Mesothelial cell of epicardium (in vitro differentiated cells): ENCODE results near the gene DHX38. TPM values are rescaled to one million over a fixed set of nuclear protein-coding genes. Genes with fewer than 3 reads are reported as not detected.

Experiments
- DNase-seq, 2 experiments: peaks; one replicate each; pipeline ENCODE4 v3.0.0; 2021; ENCODE audit warnings: low spot score in 2 of 2; ENCODE audit not compliant: unreplicated experiment in 2 of 2
- H3K27ac Mint-ChIP-seq: 2 replicates; pipeline ENCODE4 v1.8.0; 2021; ENCODE audit warnings: mixed read lengths
- H3K27me3 Mint-ChIP-seq: 2 replicates; pipeline ENCODE4 v1.8.0; 2021; ENCODE audit warnings: low read depth, mixed read lengths
- H3K36me3 Mint-ChIP-seq: 2 replicates; pipeline ENCODE4 v1.8.0; 2021; ENCODE audit warnings: mixed read lengths
- H3K4me1 Mint-ChIP-seq: 2 replicates; pipeline ENCODE4 v1.8.0; 2021; ENCODE audit warnings: mixed read lengths
- H3K4me3 Mint-ChIP-seq: 2 replicates; pipeline ENCODE4 v1.8.0; 2021; ENCODE audit warnings: mild to moderate bottlenecking, moderate library complexity, mixed read lengths
- H3K9me3 Mint-ChIP-seq: 2 replicates; pipeline ENCODE4 v1.8.0; 2021; ENCODE audit warnings: mixed read lengths
- CTCF ChIP-seq: fragments of 200-600 bp; sonication (generic); IDR thresholded peaks from one replicate; pipeline ENCODE4 v1.5.0; 2021; ENCODE audit warnings: antibody characterized with exemption; ENCODE audit not compliant: unreplicated experiment
- total RNA-seq: library from RNA; stranded (reverse); gene quantifications from 3 replicates; pipeline ENCODE4 v1.2.1, GENCODE V29; 2021

DHX38 gene
- total RNA-seq, 1 donor from 2014 or later = 90.9 TPM

- H3K27me3 Mint-ChIP-seq = no peaks in the 10 kb centered on the region
- peaks cover 53% of the 10 kb centered on the region for H3K36me3 Mint-ChIP-seq
- DNase-seq = no peak
- no peak overlapping the region for H3K27ac Mint-ChIP-seq
- no peaks in the 10 kb centered on the region for H3K4me1 Mint-ChIP-seq
- H3K9me3 Mint-ChIP-seq = peaks cover 16% of the 10 kb centered on the region
- no peak for TF ChIP-seq CTCF
- H3K4me3 Mint-ChIP-seq = no peak overlapping the region
Observed at GRCh38 chr16:72111657-72112451, 18.2 kb downstream of the DHX38 start.

GRCh38 chr16:72112452-72112792 lies 18.8 kb downstream of the DHX38 start:
- DNase-seq = no peak
- no peaks in the 10 kb centered on the region for H3K4me1 Mint-ChIP-seq
- peaks cover 16% of the 10 kb centered on the region for H3K9me3 Mint-ChIP-seq
- no peaks in the 10 kb centered on the region for H3K27me3 Mint-ChIP-seq
- H3K36me3 Mint-ChIP-seq = peaks cover 51% of the 10 kb centered on the region
- no peak for TF ChIP-seq CTCF
- no peak overlapping the region for H3K4me3 Mint-ChIP-seq
- H3K27ac Mint-ChIP-seq = no peak overlapping the region

GRCh38 chr16:72112906-72113615 lies 19.4 kb downstream of the DHX38 start:
- no peak for TF ChIP-seq CTCF
- no peak overlapping the region for H3K27ac Mint-ChIP-seq
- H3K4me3 Mint-ChIP-seq = no peak overlapping the region
- H3K4me1 Mint-ChIP-seq = no peaks in the 10 kb centered on the region
- H3K9me3 Mint-ChIP-seq = peaks cover 16% of the 10 kb centered on the region
- DNase-seq = no peak
- H3K27me3 Mint-ChIP-seq = no peaks in the 10 kb centered on the region
- H3K36me3 Mint-ChIP-seq = peaks cover 46% of the 10 kb centered on the region

GRCh38 chr16:72113616-72113945 lies 19.9 kb downstream of the DHX38 start:
- no peak for TF ChIP-seq CTCF
- Mint-ChIP-seq H3K4me3 (no peak overlapping the region), H3K4me1 (no peaks in the 10 kb centered on the region), H3K27ac (no peak overlapping the region), H3K36me3 (peaks cover 45% of the 10 kb centered on the region), H3K9me3 (peaks cover 16% of the 10 kb centered on the region), H3K27me3 (no peaks in the 10 kb centered on the region)
- DNase-seq = no peak

GRCh38 chr16:72120026-72120425 lies 26.4 kb downstream of the DHX38 start:
- Mint-ChIP-seq H3K27ac (no peak overlapping the region), H3K4me3 (no peak overlapping the region), H3K4me1 (peaks cover 1% of the 10 kb centered on the region), H3K27me3 (no peaks in the 10 kb centered on the region), H3K9me3 (peaks cover 11% of the 10 kb centered on the region), H3K36me3 (peaks cover 15% of the 10 kb centered on the region)
- no peak for DNase-seq
- no peak for TF ChIP-seq CTCF
